SK-N-SH treated with all-trans-retinoic acid at 6 μM for 48 hours (cell line): Measurements from ENCODE around the gene RPL7A.

Experiments used
- ARNTL ChIP-seq: fragments of 450-650 bp; formaldehyde crosslinking; IDR thresholded peaks from 2 replicates; pipeline ENCODE4 v1.5.0; 2020; ENCODE audit warnings: low read depth, mild to moderate bottlenecking, moderate library complexity, borderline replicate concordance
- PPARA ChIP-seq: fragments of 250-450 bp; sonication (Bioruptor Pico); IDR thresholded peaks from 2 replicates; pipeline ENCODE4 v1.5.0; 2020; ENCODE audit warnings: mild to moderate bottlenecking, borderline replicate concordance

- TF ChIP-seq PPARA (no peak), ARNTL (no peak)
Measured at GRCh38 chr9:133397895-133398294, 49.9 kb downstream of the RPL7A start.
